C4-2B (cell line): ENCODE data around the gene MRPL27.

Experiments
- ZFX ChIP-seq: fragments of 450-650 bp; IDR thresholded peaks from 2 replicates; pipeline ENCODE4 v1.6.1; 2017
- TF ChIP-seq, protein P1 (sequence below): fragments of 450-650 bp; conservative IDR thresholded peaks from 2 replicates; pipeline ENCODE4 v1.5.1; 2017; ENCODE audit warnings: mild to moderate bottlenecking

DNA sequence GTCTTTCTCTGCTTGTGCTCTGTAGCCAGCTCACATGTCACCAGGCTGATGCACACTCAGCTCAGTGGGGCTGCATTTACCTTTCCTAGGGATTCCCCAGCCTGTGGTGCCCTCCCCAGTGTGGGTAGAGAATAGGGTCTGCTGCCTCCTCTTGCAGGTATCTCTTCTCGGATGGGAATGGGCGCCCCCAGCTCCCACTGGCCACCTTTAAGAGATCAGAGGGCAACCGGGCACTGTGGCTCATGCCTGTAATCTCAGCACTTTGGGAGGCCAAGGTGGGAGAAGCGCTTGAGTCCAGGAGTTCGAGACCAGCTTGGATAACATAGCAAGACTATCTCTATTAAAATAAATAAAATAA is 23.8 kb downstream of the MRPL27 start:
- TF ChIP-seq, protein P1, sequence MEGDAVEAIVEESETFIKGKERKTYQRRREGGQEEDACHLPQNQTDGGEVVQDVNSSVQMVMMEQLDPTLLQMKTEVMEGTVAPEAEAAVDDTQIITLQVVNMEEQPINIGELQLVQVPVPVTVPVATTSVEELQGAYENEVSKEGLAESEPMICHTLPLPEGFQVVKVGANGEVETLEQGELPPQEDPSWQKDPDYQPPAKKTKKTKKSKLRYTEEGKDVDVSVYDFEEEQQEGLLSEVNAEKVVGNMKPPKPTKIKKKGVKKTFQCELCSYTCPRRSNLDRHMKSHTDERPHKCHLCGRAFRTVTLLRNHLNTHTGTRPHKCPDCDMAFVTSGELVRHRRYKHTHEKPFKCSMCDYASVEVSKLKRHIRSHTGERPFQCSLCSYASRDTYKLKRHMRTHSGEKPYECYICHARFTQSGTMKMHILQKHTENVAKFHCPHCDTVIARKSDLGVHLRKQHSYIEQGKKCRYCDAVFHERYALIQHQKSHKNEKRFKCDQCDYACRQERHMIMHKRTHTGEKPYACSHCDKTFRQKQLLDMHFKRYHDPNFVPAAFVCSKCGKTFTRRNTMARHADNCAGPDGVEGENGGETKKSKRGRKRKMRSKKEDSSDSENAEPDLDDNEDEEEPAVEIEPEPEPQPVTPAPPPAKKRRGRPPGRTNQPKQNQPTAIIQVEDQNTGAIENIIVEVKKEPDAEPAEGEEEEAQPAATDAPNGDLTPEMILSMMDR, result no peak
- TF ChIP-seq ZFX, result no peak
